GM12878 (cell line): ENCODE data around the gene SAMD4A. TPM values are rescaled to one million over a fixed set of nuclear protein-coding genes. Genes with fewer than 3 reads are reported as not detected.

Source experiments
- ATAC-seq: fragments of 200-7000 bp; cut with Tn5 transposase; 3 replicates; pipeline ENCODE4 v1.9.1; 2020; ENCODE audit warnings: mild to moderate bottlenecking, moderate library complexity
- BruUV-seq: library from RNA; stranded (reverse); fragments of 400-500 nt; replicated peaks from 2 replicates; lab custom pipeline; 2021; lab: Mats Ljungman, UMichigan
- CTCF ChIA-PET: fragments of 300-600 bp; sonication (Branson Sonifier 250); formaldehyde crosslinking; extraction: SDS; loops from one replicate; lab custom pipeline; 2021; ENCODE audit warnings: inconsistent platforms; lab: Yijun Ruan, JAX
- POLR2A ChIA-PET: fragments of 350-600 bp; formaldehyde crosslinking; extraction: SDS; loops from one replicate; lab custom pipeline; 2021; ENCODE audit warnings: inconsistent platforms; lab: Charles Lee
- RAD21 ChIA-PET: fragments of 300-600 bp; sonication (Branson Sonifier 250); formaldehyde crosslinking; loops from one replicate; lab custom pipeline; 2023; ENCODE audit warnings: antibody characterized with exemption; ENCODE audit not compliant: unreplicated experiment; lab: Charles Lee
- SMC1A ChIA-PET: fragments of 300-600 bp; sonication (Branson Sonifier 250); formaldehyde crosslinking; loops from one replicate; lab custom pipeline; 2023; ENCODE audit not compliant: unreplicated experiment, uncharacterized antibody; lab: Charles Lee
- DNase-seq: peaks from one replicate; pipeline ENCODE4 v3.0.0-alpha.2; 2011; ENCODE audit warnings: low read depth, low spot score
- FAIRE-seq: peaks from 3 replicates; lab custom pipeline; 2011; peaks lifted over from hg19 to GRCh38; lab: Jason Lieb, UNC
- H2AFZ ChIP-seq: 2 replicates; pipeline ENCODE4 v1.6.0; 2011; ENCODE audit warnings: low read depth, low read length, control low read depth; ENCODE audit not compliant: control insufficient read depth
- H3K27ac ChIP-seq: 2 replicates; pipeline ENCODE4 v1.5.1; 2011; ENCODE audit warnings: control low read depth; ENCODE audit not compliant: control insufficient read depth, insufficient read depth
- H3K27me3 ChIP-seq, 2 experiments: replicated peaks in 1 of 2; 2 replicates each; pipeline versions ENCODE4 v1.6.0 to v1.6.1; 2011; ENCODE audit warnings: low read length in 1 of 2; ENCODE audit not compliant: control insufficient read depth in 2 of 2, insufficient read depth in 2 of 2
- H3K36me3 ChIP-seq, 2 experiments: 2 replicates each; pipeline ENCODE4 v1.5.1; 2011; ENCODE audit warnings: low read length in 1 of 2; ENCODE audit not compliant: control insufficient read depth in 2 of 2, insufficient read depth in 2 of 2
- H3K4me1 ChIP-seq: 2 replicates; pipeline ENCODE4 v1.6.1; 2011; ENCODE audit warnings: mild to moderate bottlenecking, low read length, moderate library complexity, mixed read lengths; ENCODE audit not compliant: control insufficient read depth, insufficient read depth
- H3K4me2 ChIP-seq: 2 replicates; pipeline ENCODE4 v1.6.0; 2011; ENCODE audit warnings: control low read depth; ENCODE audit not compliant: control insufficient read depth, insufficient read depth
- H3K4me3 ChIP-seq: fragments of 200-600 bp; sonication (generic); 2 replicates; pipeline ENCODE4 v1.5.1; 2016
- H3K79me2 ChIP-seq: 2 replicates; pipeline ENCODE4 v1.6.0; 2011; ENCODE audit warnings: low read length; ENCODE audit not compliant: control insufficient read depth, insufficient read depth
- H3K9ac ChIP-seq: 2 replicates; pipeline ENCODE4 v1.8.0; 2011; ENCODE audit warnings: low read length, control low read depth, mixed read lengths; ENCODE audit not compliant: control insufficient read depth, insufficient read depth
- H3K9me3 ChIP-seq: replicated peaks from 3 replicates; pipeline ENCODE4 v1.5.1; 2011; ENCODE audit warnings: mild to moderate bottlenecking, low read length; ENCODE audit not compliant: control insufficient read depth, insufficient read depth
- H4K20me1 ChIP-seq: 2 replicates; pipeline ENCODE4 v1.6.0; 2011; ENCODE audit not compliant: control insufficient read depth, insufficient read depth
- CHD2 ChIP-seq: IDR thresholded peaks from 2 replicates; pipeline ENCODE4 v1.6.1; 2011; ENCODE audit warnings: low read depth, low read length, improper control_type of control experiment, borderline replicate concordance
- CUX1 ChIP-seq: IDR thresholded peaks from 2 replicates; pipeline ENCODE4 v1.6.1; 2012; ENCODE audit warnings: improper control_type of control experiment, low read depth, low read length; ENCODE audit not compliant: insufficient replicate concordance
- NKRF ChIP-seq: fragments of 450-650 bp; conservative IDR thresholded peaks from 2 replicates; pipeline ENCODE4 v1.6.1; 2017; ENCODE audit warnings: mild to moderate bottlenecking, moderate library complexity
- POLR2A ChIP-seq: IDR thresholded peaks from 2 replicates; pipeline ENCODE4 v1.6.1; 2011; ENCODE audit warnings: low read depth, mild to moderate bottlenecking, low read length
- SIX5 ChIP-seq: IDR thresholded peaks from 2 replicates; pipeline ENCODE4 v1.6.1; 2011; ENCODE audit warnings: mild to moderate bottlenecking, low read depth, low read length, moderate library complexity; ENCODE audit not compliant: severe bottlenecking
- SMAD1 ChIP-seq: fragments of 450-650 bp; IDR thresholded peaks from 2 replicates; pipeline ENCODE4 v1.6.1; 2018; ENCODE audit warnings: mild to moderate bottlenecking, low read depth; ENCODE audit not compliant: partially characterized antibody
- ZBED1 ChIP-seq: IDR thresholded peaks from 2 replicates; pipeline ENCODE4 v1.6.1; 2016; ENCODE audit warnings: borderline replicate concordance
- ZNF622 ChIP-seq: fragments of 450-650 bp; IDR thresholded peaks from 2 replicates; pipeline ENCODE4 v1.6.1; 2017; ENCODE audit warnings: mild to moderate bottlenecking, inconsistent platforms
- WGBS: methylation state at CpG from one replicate; pipeline ENCODE4 v1.1.6; 2016; ENCODE audit warnings: low lambda C conversion rate; ENCODE audit not compliant: insufficient replicate concordance, insufficient coverage; ENCODE audit errors: missing lambda C conversion rate; 5-methylcytosine and 5-hydroxymethylcytosine counted together
- in situ Hi-C: fragments of 300-500 bp; cut with MboI; formaldehyde crosslinking; loops from 9 replicates; pipeline ENCODE4 v1.14.3; 2018; ENCODE audit warnings: mixed read lengths
- intact Hi-C: fragments of 100-400 bp; cut with micrococcal nuclease; formaldehyde crosslinking; loops from one replicate; pipeline ENCODE4 v1.14.2; 2022; ENCODE audit not compliant: unreplicated experiment
- polyA plus RNA-seq, 11 experiments: library from polyadenylated mRNA; depleted of rRNA in 4 of 11; unstranded in 6 of 11; stranded (reverse) in 5 of 11; fragments of >200 nt; fragmentation: Nextera tagmentation in 4 of 11; fragmentation: Illumina TruSeq in 1 of 11; extraction: Ambion mirVana in 4 of 11; extraction: Trizol in 1 of 11; gene quantifications; 1 replicate in 1 of 11; 2 replicates in 10 of 11; pipeline versions ENCODE4 v1.2.1 to v1.2.3, GENCODE V29; 2011 to 2016; ENCODE audit warnings: inconsistent platforms in 2 of 11, missing spikeins in 2 of 11, low read depth in 1 of 11
- total RNA-seq, 4 experiments: library from RNA; depleted of rRNA in 3 of 4; stranded (reverse); fragments of >200 nt in 3 of 4; fragmentation: Illumina TruSeq in 1 of 4; extraction: Trizol in 1 of 4; gene quantifications; 2 replicates each; pipeline versions ENCODE4 v1.2.1 to v1.2.3, GENCODE V29; 2013 to 2021
- TF ChIP-seq, protein P1 (sequence below): IDR thresholded peaks from 2 replicates; pipeline ENCODE4 v1.6.1; 2011; ENCODE audit warnings: low read depth, low read length, improper control_type of control experiment, borderline replicate concordance
- TF ChIP-seq, protein P2 (sequence below): IDR thresholded peaks from 2 replicates; pipeline ENCODE4 v1.6.1; 2011; ENCODE audit warnings: low read depth, mild to moderate bottlenecking, low read length, moderate library complexity, borderline replicate concordance; ENCODE audit errors: extremely low read depth

SAMD4A gene
- total and polyA plus RNA-seq, 10 of the 15 experiments (the other 5 are each of a cell fraction or from before 2014, with no cell fraction given): 0.05 to 0.56 (median 0.31) TPM

GRCh38 chr14:54715239-54715638 lies 148.3 kb downstream of the SAMD4A start:
- CTCF ChIA-PET: interaction anchor here (1.1 kb wide), 1 partner anchor 151 kb away, joined by 4 read pairs; no protein-coding TSS in a partner anchor
- FAIRE-seq (no peak), DNase-seq (no peak), ATAC-seq (no peak)
- Histone ChIP-seq H3K27me3 (no peaks in the 10 kb centered on the region), H3K9ac (no peak overlapping the region), H3K27ac (no peak overlapping the region), H3K4me3 (no peak overlapping the region), H3K9me3 (no peaks in the 10 kb centered on the region; the same call in 2 of the 3 replicates), H3K4me1 (peaks cover 12% of the 10 kb centered on the region), H3K4me2 (no peak overlapping the region), H3K36me3 (no peaks in the 10 kb centered on the region), H2AFZ (no peak overlapping the region), H4K20me1 (no peaks in the 10 kb centered on the region), H3K79me2 (no peaks in the 10 kb centered on the region)
- RAD21 ChIA-PET: no interaction called here
- WGBS: 68% methylated on average over 4 of the region's 4 CpGs
- no peak for TF ChIP-seq CHD2
- no peak for TF ChIP-seq SMAD1
- TF ChIP-seq, protein P1, sequence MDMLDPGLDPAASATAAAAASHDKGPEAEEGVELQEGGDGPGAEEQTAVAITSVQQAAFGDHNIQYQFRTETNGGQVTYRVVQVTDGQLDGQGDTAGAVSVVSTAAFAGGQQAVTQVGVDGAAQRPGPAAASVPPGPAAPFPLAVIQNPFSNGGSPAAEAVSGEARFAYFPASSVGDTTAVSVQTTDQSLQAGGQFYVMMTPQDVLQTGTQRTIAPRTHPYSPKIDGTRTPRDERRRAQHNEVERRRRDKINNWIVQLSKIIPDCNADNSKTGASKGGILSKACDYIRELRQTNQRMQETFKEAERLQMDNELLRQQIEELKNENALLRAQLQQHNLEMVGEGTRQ: no peak
- TF ChIP-seq POLR2A: no peak
- no peak for TF ChIP-seq ZBED1
- TF ChIP-seq ZNF622: no peak
- TF ChIP-seq CUX1: no peak
- TF ChIP-seq, protein P2, sequence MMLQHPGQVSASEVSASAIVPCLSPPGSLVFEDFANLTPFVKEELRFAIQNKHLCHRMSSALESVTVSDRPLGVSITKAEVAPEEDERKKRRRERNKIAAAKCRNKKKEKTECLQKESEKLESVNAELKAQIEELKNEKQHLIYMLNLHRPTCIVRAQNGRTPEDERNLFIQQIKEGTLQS: no peak
- no peak for TF ChIP-seq SIX5
- TF ChIP-seq NKRF: no peak
- SMC1A ChIA-PET: no interaction called here
- intact Hi-C loops (no loop called here), in situ Hi-C loops (no loop called here)
- POLR2A ChIA-PET: no interaction called here
- BruUV-seq: no TSS peak
